OCI-LY1 (cell line): ENCODE measurements around the gene MOB3A.

ENCODE experiments used
- H2AFZ ChIP-seq: fragments of 200-600 bp; sonication (generic), shearing (Covaris generic); 2 replicates; pipeline ENCODE4 v1.6.0; 2014; ENCODE audit warnings: antibody characterized with exemption, mild to moderate bottlenecking, low read length
- H3F3A ChIP-seq: fragments of 200-600 bp; sonication (generic), shearing (Covaris generic); 2 replicates; pipeline ENCODE4 v1.6.0; 2014; ENCODE audit warnings: mild to moderate bottlenecking, antibody characterized with exemption, low read length, moderate library complexity; ENCODE audit not compliant: insufficient read depth
- H3K27ac ChIP-seq: fragments of 200-600 bp; sonication (generic); 2 replicates; pipeline ENCODE4 v1.5.1; 2014; ENCODE audit warnings: low read length, mixed run types, mild to moderate bottlenecking, low read depth; ENCODE audit not compliant: poor library complexity, severe bottlenecking
- H3K27me3 ChIP-seq: fragments of 200-600 bp; sonication (generic); 2 replicates; pipeline ENCODE4 v1.6.0; 2014; ENCODE audit warnings: antibody characterized with exemption, mild to moderate bottlenecking, low read length, moderate library complexity; ENCODE audit not compliant: insufficient read depth
- H3K36me3 ChIP-seq: fragments of 200-600 bp; sonication (generic); 2 replicates; pipeline ENCODE4 v1.6.1; 2014; ENCODE audit warnings: mild to moderate bottlenecking, antibody characterized with exemption, low read length, moderate library complexity, mixed read lengths; ENCODE audit not compliant: insufficient read depth
- H3K4me1 ChIP-seq: fragments of 200-600 bp; sonication (generic); 2 replicates; pipeline ENCODE4 v1.5.1; 2014; ENCODE audit warnings: mild to moderate bottlenecking, low read length, moderate library complexity; ENCODE audit not compliant: insufficient read depth, severe bottlenecking
- H3K4me2 ChIP-seq: fragments of 200-600 bp; sonication (generic), shearing (Covaris generic); 2 replicates; pipeline ENCODE4 v1.6.1; 2014; ENCODE audit warnings: low read length
- H3K4me3 ChIP-seq: fragments of 200-600 bp; sonication (generic); 2 replicates; pipeline ENCODE4 v1.5.1; 2014; ENCODE audit warnings: low read length, low read depth, mild to moderate bottlenecking, mixed read lengths; ENCODE audit not compliant: poor library complexity, severe bottlenecking
- H3K79me2 ChIP-seq: fragments of 200-600 bp; shearing (Covaris generic); 2 replicates; pipeline ENCODE4 v1.6.1; 2016; ENCODE audit warnings: mixed run types, low read length, mixed read lengths; ENCODE audit not compliant: insufficient read depth
- H3K9ac ChIP-seq: fragments of 200-600 bp; sonication (generic), shearing (Covaris generic); 2 replicates; pipeline ENCODE4 v1.6.1; 2014; ENCODE audit warnings: mild to moderate bottlenecking, low read length, mixed read lengths
- H3K9me2 ChIP-seq: fragments of 200-600 bp; sonication (generic), shearing (Covaris generic); 2 replicates; pipeline ENCODE4 v1.6.1; 2014; ENCODE audit warnings: low read depth, mild to moderate bottlenecking, low read length, mixed read lengths
- H3K9me3 ChIP-seq: fragments of 200-600 bp; shearing (Covaris generic); 2 replicates; pipeline ENCODE4 v1.6.1; 2014; ENCODE audit warnings: low read length, mixed read lengths
- H4K20me1 ChIP-seq: fragments of 200-600 bp; sonication (generic), shearing (Covaris generic); 2 replicates; pipeline ENCODE4 v1.6.0; 2016; ENCODE audit warnings: mild to moderate bottlenecking, low read length; ENCODE audit not compliant: insufficient read depth
- EZH2 ChIP-seq: fragments of 200-600 bp; sonication (generic), shearing (Covaris generic); IDR thresholded peaks from 2 replicates; pipeline ENCODE4 v1.8.0; 2017; ENCODE audit warnings: borderline replicate concordance, mixed run types, mild to moderate bottlenecking, antibody characterized with exemption, low read length, moderate library complexity, mixed read lengths
- TF ChIP-seq, protein P1 (sequence below): fragments of 200-600 bp; sonication (generic), shearing (Covaris generic); IDR thresholded peaks from 2 replicates; pipeline ENCODE4 v1.5.1; 2017; ENCODE audit warnings: mild to moderate bottlenecking, antibody characterized with exemption, low read length, moderate library complexity, mixed read lengths

Gene MOB3A

DNA sequence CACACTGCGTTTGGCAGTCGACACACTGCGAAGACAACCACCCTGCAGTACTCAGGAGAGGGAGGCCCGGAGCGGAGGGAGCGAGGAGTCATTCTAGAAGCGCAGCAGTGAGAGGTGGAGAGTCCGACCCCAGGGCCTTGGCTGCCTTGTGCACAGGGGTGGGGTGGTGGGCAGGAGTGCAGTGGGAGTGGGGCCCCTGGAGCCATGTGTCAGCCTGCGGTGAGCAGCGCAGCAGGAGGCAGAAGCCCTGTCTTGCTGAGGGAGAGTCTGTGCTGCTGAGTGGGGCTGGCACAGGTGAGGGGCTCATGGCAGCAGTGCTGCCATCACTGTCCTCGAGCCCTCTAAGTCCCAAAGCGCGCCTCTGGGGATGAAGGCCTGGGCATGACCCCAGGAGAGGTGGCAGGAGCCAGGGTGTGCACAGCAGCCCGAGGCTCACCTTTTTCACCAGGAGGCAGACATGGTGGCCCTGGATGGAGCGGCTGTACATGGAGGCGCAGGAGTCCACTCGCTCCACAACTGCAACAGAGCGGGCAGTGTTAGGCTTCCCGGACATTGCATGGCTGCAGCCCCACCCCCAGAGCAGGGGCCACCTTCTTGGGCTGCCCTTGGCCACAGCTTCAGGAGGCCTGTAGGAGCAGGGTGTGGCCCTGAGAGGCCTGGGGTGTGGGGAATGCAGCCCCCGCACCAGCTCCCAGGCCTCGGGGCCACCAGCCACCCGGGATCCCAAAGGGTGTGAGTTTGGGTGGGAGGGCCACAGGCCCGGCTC is 12.3 kb upstream of the MOB3A start:
- no peak overlapping the region for H2AFZ ChIP-seq
- no peak overlapping the region for H3K4me2 ChIP-seq
- no peak overlapping the region for H3K27ac ChIP-seq
- no peaks in the 10 kb centered on the region for H3K9me3 ChIP-seq
- no peaks in the 10 kb centered on the region for H3F3A ChIP-seq
- no peak overlapping the region for H3K4me3 ChIP-seq
- H4K20me1 ChIP-seq: no peaks in the 10 kb centered on the region
- TF ChIP-seq, protein P1, sequence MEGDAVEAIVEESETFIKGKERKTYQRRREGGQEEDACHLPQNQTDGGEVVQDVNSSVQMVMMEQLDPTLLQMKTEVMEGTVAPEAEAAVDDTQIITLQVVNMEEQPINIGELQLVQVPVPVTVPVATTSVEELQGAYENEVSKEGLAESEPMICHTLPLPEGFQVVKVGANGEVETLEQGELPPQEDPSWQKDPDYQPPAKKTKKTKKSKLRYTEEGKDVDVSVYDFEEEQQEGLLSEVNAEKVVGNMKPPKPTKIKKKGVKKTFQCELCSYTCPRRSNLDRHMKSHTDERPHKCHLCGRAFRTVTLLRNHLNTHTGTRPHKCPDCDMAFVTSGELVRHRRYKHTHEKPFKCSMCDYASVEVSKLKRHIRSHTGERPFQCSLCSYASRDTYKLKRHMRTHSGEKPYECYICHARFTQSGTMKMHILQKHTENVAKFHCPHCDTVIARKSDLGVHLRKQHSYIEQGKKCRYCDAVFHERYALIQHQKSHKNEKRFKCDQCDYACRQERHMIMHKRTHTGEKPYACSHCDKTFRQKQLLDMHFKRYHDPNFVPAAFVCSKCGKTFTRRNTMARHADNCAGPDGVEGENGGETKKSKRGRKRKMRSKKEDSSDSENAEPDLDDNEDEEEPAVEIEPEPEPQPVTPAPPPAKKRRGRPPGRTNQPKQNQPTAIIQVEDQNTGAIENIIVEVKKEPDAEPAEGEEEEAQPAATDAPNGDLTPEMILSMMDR: no peak
- TF ChIP-seq EZH2: no peak
- H3K4me1 ChIP-seq: no peaks in the 10 kb centered on the region
- H3K9me2 ChIP-seq: no peaks in the 10 kb centered on the region
- no peaks in the 10 kb centered on the region for H3K79me2 ChIP-seq
- peaks cover 45% of the 10 kb centered on the region for H3K36me3 ChIP-seq
- no peak overlapping the region for H3K9ac ChIP-seq
- H3K27me3 ChIP-seq: no peaks in the 10 kb centered on the region

DNA sequence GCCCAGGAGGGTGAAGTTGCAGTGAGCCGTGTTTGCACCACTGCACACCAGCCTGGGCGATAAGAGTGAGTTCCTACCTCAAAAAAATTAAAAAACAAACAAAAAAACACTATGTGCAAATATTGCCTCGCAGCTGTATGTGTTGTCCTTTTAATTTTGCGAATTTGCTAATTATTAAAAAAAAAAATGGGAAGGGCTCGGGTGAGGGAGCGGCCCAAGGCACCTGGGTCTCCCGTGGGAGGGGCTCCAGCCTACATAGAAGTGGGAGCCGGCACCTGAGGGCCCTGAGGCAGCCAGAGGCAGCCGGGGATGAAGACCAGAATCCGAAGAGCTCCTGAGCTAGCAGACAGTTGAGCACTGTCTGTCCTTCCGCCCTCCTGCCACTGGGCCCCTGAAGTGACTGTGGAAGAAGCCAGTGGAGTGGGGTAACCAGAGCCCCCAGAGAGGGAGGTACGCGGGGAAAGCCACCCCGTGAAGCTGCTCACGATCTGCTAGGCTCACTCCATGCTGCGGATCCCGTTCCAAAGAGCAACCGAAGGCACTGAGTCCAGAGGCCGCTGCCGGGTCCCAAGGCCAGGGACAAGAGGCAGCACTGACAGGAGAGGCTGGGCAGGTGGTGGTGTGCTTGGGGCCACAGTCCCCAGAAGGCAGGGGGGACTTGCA is 7.0 kb upstream of the MOB3A start:
- no peak overlapping the region for H2AFZ ChIP-seq
- no peaks in the 10 kb centered on the region for H3K4me1 ChIP-seq
- H3K79me2 ChIP-seq: no peaks in the 10 kb centered on the region
- H3K27ac ChIP-seq: no peak overlapping the region
- no peaks in the 10 kb centered on the region for H4K20me1 ChIP-seq
- H3K36me3 ChIP-seq: peaks cover 46% of the 10 kb centered on the region
- no peak overlapping the region for H3K9ac ChIP-seq
- H3K9me3 ChIP-seq: no peaks in the 10 kb centered on the region
- TF ChIP-seq, protein P1: no peak
- TF ChIP-seq EZH2: no peak
- no peaks in the 10 kb centered on the region for H3K27me3 ChIP-seq
- H3K9me2 ChIP-seq: no peaks in the 10 kb centered on the region
- H3K4me3 ChIP-seq: no peak overlapping the region
- no peaks in the 10 kb centered on the region for H3F3A ChIP-seq
- H3K4me2 ChIP-seq: no peak overlapping the region

- Histone ChIP-seq H3K4me1 (peaks cover 12% of the 10 kb centered on the region), H3K36me3 (peaks cover 34% of the 10 kb centered on the region), H3K27ac (no peak overlapping the region), H3K9ac (no peak overlapping the region), H3K27me3 (no peaks in the 10 kb centered on the region), H3K4me3 (no peak overlapping the region), H3K4me2 (no peak overlapping the region), H3K9me2 (no peaks in the 10 kb centered on the region), H3K9me3 (no peaks in the 10 kb centered on the region), H4K20me1 (no peaks in the 10 kb centered on the region), H3K79me2 (no peaks in the 10 kb centered on the region), H2AFZ (no peak overlapping the region), H3F3A (no peaks in the 10 kb centered on the region)
- TF ChIP-seq, protein P1: no peak
- no peak for TF ChIP-seq EZH2
Measured at GRCh38 chr19:2101417-2102335, 5.5 kb upstream of the MOB3A start.
